IMR-90 (cell line): Measurements from ENCODE around the gene UBE2O. TPM values are rescaled to one million over a fixed set of nuclear protein-coding genes. Genes with fewer than 3 reads are reported as not detected.

Experiments
- MXI1 ChIP-seq: IDR thresholded peaks from 2 replicates; pipeline ENCODE4 v1.6.1; 2012; ENCODE audit warnings: low read depth, mild to moderate bottlenecking, low read length, moderate library complexity, borderline replicate concordance
- NFE2L2 ChIP-seq: fragments of 150-350 bp; IDR thresholded peaks from 2 replicates; pipeline ENCODE4 v1.6.1; 2016; ENCODE audit warnings: low read depth, mild to moderate bottlenecking, low read length
- polyA plus RNA-seq, 3 experiments: library from polyadenylated mRNA; depleted of rRNA; stranded (reverse); fragments of >200 nt; gene quantifications; 2 replicates each; pipeline ENCODE4 v1.2.3, GENCODE V29; 2012; ENCODE audit warnings: low replicate concordance in 1 of 3
- total RNA-seq: library from RNA; depleted of rRNA; stranded (reverse); fragments of >200 nt; gene quantifications from 2 replicates; pipeline ENCODE4 v1.2.3, GENCODE V29; 2012

UBE2O gene
- total and polyA plus RNA-seq, 2 of the 4 experiments (the other 2 are of a cell fraction): 17.6 TPM

DNA sequence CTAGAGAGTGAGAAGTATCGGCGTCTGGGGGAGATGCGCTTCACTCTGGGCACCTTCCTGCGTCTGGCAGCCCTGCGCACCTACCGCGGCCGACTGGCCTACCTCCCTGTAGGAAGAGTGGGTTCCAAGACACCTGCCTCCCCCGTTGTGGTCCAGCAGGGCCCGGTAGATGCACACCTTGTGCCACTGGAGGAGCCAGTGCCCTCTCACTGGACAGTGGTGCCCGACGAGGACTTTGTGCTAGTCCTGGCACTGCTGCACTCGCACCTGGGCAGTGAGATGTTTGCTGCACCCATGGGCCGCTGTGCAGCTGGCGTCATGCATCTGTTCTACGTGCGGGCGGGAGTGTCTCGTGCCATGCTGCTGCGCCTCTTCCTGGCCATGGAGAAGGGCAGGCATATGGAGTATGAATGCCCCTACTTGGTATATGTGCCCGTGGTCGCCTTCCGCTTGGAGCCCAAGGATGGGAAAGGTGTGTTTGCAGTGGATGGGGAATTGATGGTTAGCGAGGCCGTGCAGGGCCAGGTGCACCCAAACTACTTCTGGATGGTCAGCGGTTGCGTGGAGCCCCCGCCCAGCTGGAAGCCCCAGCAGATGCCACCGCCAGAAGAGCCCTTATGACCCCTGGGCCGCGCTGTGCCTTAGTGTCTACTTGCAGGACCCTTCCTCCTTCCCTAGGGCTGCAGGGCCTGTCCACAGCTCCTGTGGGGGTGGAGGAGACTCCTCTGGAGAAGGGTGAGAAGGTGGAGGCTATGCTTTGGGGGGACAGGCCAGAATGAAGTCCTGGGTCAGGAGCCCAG lies 65.8 kb downstream of the UBE2O start (continued):
- TF ChIP-seq NFE2L2 (no peak), MXI1 (no peak)
